ENCODE results near the gene CLIC3.

CLIC3 gene, protein sequence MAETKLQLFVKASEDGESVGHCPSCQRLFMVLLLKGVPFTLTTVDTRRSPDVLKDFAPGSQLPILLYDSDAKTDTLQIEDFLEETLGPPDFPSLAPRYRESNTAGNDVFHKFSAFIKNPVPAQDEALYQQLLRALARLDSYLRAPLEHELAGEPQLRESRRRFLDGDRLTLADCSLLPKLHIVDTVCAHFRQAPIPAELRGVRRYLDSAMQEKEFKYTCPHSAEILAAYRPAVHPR

DNA sequence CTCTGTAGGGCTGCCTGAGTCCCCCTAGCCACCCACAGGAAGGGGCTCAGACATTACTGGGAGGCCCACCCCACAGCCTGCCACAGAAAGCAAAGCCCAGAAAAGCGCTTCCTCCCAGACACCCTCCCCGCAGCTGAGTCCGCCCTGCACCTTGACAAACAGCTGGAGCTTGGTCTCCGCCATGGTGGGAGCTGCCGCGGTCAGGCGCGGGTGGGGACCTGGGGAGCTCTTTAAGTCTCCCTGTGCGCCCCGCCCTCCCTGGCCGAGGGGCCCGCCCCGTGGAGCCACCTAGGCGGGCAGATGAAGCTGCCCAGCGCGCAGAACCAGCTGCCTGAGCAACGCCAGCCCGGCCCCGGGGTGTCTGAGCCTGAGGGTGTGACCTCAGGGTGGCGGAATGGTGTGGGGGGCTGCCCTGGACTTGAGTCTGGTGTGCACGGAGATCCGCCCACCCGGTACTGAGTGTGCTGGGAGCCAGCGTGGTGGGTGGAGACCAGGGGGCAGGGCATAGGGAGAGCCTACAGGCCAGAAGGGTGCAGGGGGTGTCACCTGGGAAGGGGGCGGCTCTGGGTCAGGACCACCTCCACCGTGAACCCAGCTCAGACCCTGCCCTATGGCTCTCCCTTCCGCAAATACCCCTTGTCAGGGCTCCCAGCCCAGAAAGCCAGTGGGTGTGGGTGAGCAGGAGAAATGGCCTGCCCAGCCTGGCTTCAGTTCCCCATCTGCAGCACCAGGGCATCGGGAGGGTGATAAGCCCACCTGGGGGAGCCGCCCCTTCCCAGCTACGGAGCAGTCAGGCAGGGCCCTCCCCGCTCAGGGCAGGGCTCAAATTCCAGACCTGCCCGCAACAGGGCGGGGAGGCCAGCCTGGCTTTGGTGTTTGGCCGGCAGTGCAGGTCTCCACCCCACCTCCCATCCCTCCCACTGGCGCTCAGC is at the start of gene CLIC3:
CLIC3 (minus strand) TSS at position 208 of the 932 bp plus-strand sequence; CDS start at position 183, 25 bp downstream.
- no peak for FAIRE-seq
- DNase-seq (ENCODE audit: insufficient read length, low spot score), result no peak
- TF ChIP-seq, protein P1, sequence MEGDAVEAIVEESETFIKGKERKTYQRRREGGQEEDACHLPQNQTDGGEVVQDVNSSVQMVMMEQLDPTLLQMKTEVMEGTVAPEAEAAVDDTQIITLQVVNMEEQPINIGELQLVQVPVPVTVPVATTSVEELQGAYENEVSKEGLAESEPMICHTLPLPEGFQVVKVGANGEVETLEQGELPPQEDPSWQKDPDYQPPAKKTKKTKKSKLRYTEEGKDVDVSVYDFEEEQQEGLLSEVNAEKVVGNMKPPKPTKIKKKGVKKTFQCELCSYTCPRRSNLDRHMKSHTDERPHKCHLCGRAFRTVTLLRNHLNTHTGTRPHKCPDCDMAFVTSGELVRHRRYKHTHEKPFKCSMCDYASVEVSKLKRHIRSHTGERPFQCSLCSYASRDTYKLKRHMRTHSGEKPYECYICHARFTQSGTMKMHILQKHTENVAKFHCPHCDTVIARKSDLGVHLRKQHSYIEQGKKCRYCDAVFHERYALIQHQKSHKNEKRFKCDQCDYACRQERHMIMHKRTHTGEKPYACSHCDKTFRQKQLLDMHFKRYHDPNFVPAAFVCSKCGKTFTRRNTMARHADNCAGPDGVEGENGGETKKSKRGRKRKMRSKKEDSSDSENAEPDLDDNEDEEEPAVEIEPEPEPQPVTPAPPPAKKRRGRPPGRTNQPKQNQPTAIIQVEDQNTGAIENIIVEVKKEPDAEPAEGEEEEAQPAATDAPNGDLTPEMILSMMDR (IDR thresholded peaks at IDR 0.05; ENCODE audit: insufficient read depth, missing control alignments), result no peak

DNA sequence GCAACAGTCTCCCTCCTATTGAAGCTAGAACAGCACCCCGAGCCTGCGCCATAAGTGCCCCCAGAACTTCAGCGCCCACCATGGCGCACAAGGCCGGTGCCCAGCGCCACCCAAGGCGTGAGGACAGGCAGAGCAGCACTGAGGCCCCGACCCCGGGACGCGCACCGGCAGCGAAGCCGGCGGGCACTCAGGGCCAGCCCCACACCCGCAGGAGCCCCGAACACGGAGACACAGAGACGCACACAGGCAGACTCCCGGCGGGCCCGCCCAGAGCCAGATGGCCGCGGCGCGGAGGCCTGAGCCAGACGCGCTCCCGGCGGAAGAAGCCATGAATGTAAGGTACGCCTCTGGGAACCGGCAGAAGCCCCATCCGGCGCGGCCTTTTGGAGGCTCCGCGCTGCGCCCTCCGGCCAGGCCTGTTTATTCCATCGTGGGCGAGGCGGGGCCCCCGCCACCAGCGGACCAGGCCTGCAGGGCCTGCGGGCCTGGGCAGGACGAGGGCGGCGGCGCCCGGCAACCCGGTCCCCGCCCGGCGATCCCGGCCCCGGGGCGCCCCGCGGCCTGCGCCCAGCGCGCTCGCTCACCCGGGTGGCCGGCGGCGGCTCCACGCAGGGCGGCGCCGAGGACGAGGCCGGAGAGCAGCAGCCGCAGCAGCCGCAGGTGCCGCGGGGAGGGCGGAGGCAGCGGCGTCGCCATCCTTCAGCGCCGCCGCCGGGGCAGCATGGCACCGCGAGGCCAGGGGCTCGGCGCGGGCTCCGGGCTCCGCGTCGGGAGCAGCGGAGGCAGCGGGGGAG is 49.1 kb upstream of the CLIC3 start:
- TF ChIP-seq, protein P1 (IDR thresholded peaks at IDR 0.05; ENCODE audit: insufficient read depth, missing control alignments), result no peak
- DNase-seq (ENCODE audit: insufficient read length, low spot score) (no peak), FAIRE-seq (no peak)

DNA sequence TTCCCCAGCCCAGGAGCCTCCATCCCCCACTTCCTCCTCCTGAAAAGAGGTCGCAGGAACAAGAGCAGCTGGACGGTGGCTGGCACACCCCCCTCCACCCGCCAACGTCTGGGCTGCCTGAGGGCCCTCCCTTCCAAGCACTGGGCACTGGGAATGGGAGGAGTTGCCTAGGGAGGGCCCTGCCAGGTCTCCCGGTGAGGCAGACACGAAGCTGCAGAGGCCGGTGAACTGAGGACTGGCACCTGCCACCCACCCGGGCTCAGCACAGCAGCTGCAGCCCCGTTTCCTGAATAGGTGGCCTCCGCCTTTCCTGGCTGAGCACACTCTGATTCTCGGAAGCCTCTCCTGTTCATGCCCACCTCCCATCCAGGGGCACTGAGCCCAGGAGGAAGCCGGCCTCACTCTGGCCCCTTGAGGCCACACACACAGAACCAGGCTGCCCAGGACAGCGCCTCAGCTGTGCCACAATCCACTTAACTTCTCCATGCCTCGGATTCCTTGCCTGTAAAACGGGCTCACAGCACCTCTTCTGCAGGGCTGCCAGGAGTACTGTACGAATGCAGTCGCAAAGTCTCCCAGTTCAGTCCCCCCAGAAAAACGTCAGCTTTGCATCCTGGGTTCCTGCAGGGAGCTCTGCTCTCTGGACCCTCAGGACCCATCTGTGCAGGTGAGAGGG is 48.3 kb upstream of the CLIC3 start:
- FAIRE-seq, result no peak
- no peak for DNase-seq (ENCODE audit: insufficient read length, low spot score)
- TF ChIP-seq, protein P1 (IDR thresholded peaks at IDR 0.05; ENCODE audit: insufficient read depth, missing control alignments), result no peak

DNA sequence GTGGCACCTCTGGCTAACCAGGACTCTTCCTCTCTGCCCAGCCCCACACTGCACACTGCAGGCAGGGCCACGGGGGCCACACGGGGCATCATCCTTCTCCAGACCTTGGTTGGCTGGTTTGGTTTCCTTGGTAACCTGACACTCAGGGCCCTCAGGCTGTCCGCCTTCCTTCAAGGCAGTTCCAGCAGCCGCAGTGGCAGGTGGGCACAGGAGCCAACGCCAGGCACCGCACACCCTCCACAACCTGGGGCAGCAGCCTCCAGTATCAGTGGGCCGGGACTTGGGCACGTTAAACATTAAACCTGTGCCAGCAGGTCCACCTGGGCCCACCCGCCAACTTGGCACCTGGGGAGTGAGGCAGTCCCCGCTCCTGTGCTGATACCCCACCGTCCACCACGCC is 47.7 kb upstream of the CLIC3 start:
- TF ChIP-seq, protein P1 (IDR thresholded peaks at IDR 0.05; ENCODE audit: insufficient read depth, missing control alignments), result no peak
- no peak for FAIRE-seq
- DNase-seq (ENCODE audit: insufficient read length, low spot score), result no peak

DNA sequence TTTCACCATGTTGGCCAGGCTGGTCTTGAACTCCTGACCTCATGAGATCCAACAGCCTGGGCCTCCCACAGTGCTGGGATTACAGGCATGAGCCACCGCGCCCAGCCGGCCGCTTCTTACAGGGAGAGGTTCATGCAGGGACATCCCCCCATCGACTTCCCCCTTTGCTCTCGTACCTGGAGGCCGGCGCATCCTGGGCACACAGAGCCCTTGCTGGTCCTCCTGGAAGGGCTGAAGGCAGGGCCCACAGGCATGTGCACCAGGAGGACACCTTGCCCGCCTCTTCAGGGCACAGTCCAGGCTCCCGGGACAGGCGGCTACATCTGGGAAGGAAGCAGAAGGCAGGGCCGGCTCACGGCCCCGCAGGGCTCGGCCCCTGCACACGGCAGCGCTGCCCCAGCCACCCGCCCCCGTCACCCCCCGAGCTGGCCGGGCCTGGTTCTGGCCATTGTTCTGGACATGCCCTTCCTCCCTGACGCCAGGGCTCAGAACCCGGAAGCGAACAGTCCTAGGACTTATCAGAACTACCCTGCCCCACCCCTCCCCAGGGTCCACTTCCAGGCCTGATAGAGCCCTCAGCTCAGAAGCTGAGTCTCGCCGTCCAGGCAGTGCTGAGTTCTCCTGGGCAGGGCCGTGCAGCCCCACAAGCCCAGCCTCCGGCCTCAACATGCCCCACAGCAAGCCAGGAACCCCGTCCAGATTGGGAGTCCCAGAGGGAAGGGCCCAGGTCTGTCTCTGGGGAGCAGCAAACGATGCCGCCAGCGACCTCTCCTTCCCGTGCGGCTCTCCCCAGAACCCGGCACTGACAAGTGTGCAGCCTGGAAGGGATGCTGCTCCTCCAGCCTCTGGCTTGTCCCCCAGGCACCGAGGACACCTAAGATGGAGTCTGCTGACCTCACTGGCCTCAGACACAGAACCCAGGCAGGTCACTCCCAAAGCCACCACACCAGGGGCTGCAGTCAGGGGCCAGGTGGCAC is 46.7 kb upstream of the CLIC3 start:
- FAIRE-seq (no peak), DNase-seq (ENCODE audit: insufficient read length, low spot score) (no peak)
- TF ChIP-seq, protein P1 (IDR thresholded peaks at IDR 0.05; ENCODE audit: insufficient read depth, missing control alignments), result no peak

DNA sequence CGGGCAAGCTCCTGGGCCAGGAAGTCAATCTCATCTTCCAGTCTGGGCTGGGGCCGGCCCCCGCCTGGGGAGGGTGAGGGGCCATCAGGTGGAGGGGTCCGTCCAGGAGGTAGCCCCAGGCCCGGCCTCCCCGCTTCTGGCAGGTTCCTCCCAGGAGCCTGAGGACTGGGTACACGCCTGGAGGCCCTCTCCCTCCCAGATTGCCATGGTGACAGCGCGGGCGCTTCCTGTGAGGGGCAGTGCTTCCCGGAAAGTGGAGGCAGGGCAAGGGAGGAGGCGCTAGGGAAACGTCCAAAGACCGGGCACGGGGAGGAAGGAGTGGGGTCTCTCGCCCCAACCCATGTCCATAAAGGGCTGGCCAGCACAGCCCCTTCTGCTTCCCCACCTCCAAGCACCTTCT is 44.8 kb upstream of the CLIC3 start:
- FAIRE-seq (no peak), DNase-seq (ENCODE audit: insufficient read length, low spot score) (no peak)
- TF ChIP-seq, protein P1 (IDR thresholded peaks at IDR 0.05; ENCODE audit: insufficient read depth, missing control alignments), result no peak
